Fibroblast of mammary gland (primary cell): ENCODE data around the gene CENPF.
"Not testable (repeated sequence)": the region's sequence is repeated elsewhere in the genome, so short reads cannot be mapped to it uniquely, and the experiment has no call there.

Source experiments
- DNase-seq: peaks from one replicate; pipeline ENCODE4 v3.0.0-alpha.2; 2010; ENCODE audit warnings: low read depth
- H3K4me3 ChIP-seq: 2 replicates; pipeline ENCODE4 v1.5.1; 2011; ENCODE audit warnings: low read depth, mild to moderate bottlenecking, low read length, moderate library complexity; ENCODE audit not compliant: control insufficient read depth
- TF ChIP-seq, protein P1 (sequence below): conservative IDR thresholded peaks from 2 replicates; pipeline ENCODE4 v1.5.1; 2011; ENCODE audit warnings: low read depth, low read length, inconsistent platforms; ENCODE audit not compliant: control insufficient read depth, insufficient read depth

CENPF gene

DNA sequence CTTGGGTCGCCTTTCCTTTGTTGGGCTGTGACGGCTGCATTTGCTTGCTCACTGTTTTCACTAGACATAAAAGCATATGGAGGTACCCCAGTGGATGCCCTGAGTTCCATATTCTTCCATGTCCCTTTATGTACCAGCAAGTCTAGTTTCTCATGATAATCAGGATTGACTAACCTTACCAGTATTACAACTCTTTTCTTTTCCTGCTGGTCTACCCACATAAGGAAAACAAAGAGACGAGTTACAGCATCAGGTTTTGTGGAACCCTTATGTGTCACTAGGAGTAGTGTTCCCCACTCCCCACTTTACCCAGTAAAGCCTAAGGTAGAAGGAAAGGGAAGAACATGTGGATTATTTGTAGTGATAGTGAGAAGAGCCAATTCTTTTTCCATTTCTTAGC lies 16.4 kb upstream of the CENPF start:
- no peak for DNase-seq
- TF ChIP-seq, protein P1, sequence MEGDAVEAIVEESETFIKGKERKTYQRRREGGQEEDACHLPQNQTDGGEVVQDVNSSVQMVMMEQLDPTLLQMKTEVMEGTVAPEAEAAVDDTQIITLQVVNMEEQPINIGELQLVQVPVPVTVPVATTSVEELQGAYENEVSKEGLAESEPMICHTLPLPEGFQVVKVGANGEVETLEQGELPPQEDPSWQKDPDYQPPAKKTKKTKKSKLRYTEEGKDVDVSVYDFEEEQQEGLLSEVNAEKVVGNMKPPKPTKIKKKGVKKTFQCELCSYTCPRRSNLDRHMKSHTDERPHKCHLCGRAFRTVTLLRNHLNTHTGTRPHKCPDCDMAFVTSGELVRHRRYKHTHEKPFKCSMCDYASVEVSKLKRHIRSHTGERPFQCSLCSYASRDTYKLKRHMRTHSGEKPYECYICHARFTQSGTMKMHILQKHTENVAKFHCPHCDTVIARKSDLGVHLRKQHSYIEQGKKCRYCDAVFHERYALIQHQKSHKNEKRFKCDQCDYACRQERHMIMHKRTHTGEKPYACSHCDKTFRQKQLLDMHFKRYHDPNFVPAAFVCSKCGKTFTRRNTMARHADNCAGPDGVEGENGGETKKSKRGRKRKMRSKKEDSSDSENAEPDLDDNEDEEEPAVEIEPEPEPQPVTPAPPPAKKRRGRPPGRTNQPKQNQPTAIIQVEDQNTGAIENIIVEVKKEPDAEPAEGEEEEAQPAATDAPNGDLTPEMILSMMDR = no peak
- H3K4me3 ChIP-seq = no peak overlapping the region

DNA sequence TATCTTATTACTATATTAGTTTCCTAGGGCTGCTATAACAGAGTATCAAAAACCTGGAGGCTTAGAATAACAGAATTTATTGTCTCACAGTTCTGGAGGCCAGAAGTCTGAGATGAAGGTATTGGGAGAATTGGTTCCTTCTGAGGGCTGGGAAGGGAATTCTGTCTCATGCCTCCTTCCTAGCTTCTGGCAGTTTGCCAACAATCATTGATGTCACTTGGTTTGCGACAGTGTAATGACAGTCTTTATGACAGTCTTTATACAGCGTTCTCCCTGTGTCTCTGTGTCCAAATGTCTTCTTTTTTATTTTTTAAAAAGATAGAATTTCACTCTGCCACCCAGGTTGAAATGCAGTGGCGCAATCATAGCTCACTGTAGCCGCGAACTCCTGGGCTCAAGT lies 15.8 kb upstream of the CENPF start:
- TF ChIP-seq, protein P1 = no peak
- no peak for DNase-seq
- H3K4me3 ChIP-seq = no peak overlapping the region

DNA sequence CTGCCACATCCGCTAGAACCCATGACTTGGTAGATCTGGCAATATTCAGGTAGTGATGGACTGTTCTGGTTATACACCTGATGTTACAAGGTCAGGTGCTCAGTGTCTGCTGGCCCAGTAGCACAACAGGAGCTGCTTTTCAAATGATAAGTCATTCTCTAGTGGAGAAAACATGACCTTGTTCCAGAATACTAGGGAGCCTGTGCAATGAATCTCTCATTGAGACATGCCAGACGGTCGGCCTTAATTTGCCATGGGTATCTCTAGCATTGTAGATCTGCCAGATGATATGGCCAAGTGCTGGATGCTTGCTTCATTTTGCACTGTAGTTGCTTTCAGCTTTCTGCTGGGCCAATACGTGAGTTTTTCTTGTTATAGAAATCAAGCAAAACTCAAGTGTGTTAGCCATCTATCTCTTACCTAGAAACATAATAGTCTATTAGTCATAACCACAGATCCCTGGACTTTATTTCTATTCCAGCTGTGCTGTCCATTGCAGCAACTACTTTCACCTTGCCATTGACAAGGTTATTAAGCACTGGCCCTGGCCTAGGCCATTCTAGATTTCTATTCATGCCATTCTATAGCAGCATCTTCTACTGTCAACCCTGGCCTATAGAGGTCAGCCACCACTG lies 13.9 kb upstream of the CENPF start:
- peak; percentile 54 for DNase-seq
- TF ChIP-seq, protein P1 = no peak
- no peak overlapping the region for H3K4me3 ChIP-seq

DNA sequence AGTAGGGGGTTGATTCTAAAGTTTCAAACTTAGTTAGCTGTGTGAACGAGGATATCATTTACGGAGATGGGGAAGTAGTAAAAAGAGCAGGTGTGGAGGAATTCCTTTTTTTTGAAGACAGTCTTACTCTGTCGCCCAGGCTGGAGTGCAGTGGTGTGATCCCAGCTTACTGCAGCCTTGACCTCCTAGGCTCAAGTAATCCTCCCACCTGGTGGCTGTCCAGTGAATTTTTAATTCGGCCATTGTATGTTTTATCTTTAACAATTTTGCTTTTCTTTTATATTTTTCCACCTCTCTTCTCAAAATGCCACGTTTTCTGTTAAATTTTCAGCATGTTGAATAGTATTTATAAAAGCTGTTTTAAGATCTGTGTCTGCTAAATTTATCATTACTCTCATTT lies 12.3 kb upstream of the CENPF start:
- DNase-seq = no peak
- H3K4me3 ChIP-seq = no peak overlapping the region
- TF ChIP-seq, protein P1 = no peak

DNA sequence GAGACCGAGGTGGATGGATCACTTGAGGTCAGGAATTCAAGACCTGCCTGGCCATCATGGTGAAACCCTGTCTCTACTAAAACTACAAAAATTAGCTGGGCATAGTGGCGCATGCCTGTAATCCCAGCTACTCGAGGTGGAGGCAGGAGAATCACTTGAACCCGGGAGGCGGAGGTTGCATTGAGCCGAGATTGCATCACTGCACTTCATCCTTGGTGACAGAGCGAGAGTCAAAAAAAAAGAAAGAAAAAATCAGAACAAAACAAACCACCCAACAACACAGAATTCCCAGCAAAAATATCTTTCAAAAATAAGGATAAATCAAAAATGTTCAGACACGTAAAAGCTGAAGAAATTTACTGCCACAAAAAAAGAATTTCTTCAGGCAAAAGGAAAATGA lies 11.1 kb upstream of the CENPF start:
- not testable (repeated sequence) for DNase-seq, H3K4me3 ChIP-seq

DNA sequence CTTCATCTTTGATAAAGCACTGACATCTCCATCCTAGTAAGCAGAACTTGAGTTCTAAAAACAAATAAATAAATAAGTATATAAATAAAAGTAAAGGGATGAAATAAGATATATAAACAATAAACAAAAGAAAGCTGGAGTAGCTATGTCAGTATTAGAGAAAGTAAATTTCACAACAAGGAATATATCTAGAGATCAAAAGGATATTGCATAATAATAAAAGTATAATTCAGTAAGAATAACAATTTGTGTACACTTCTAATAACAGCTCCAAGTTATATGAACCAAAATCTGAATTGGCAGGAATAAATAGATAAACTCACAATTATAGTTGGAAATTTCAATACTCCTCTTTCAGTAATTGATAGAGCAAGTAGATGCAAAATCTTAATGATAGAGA lies 9.8 kb upstream of the CENPF start:
- TF ChIP-seq, protein P1 = no peak
- no peak overlapping the region for H3K4me3 ChIP-seq
- no peak for DNase-seq

DNA sequence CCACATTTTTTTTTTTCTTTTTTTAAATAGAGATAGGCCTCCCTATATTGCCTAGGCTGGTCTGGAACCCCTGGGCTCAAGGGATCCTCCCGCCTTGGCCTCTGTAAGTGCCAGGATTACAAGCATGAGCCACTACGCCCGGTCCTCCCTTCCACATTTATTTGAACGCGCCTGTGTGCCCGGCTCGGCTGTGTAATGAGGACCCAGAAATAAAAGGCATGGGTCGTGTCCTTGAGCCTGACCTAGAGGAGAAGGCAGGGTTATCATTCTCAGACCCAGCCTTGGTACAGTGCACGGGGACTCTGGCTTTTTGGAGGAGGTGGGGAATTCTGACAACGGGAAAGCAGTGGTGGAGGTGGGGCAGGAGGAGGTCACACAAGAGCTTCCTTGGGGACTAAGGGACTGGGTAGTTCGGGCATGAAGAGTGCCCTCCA lies 841 bp downstream of the CENPF start:
- TF ChIP-seq, protein P1 = no peak
- H3K4me3 ChIP-seq = peak overlapping the region; percentile 94
- no peak for DNase-seq
